ENCODE measurements around the gene CD109.
A peak's percentile ranks its signal among the peaks of the same experiment; 100 is the strongest.
"Not testable (repeated sequence)": the region's sequence is repeated elsewhere in the genome, so short reads cannot be mapped to it uniquely, and the experiment has no call there.

CD109 gene

GRCh38 chr6:73796881-73797280 is 100.9 kb downstream of the CD109 start:
- no peak for DNase-seq

GRCh38 chr6:73797861-73798260 is 101.9 kb downstream of the CD109 start:
- no peak for DNase-seq

- no peak for DNase-seq
Measured at GRCh38 chr6:73798592-73798991, 102.6 kb downstream of the CD109 start.

- DNase-seq, result no peak
Measured at GRCh38 chr6:73800997-73801396, 105.0 kb downstream of the CD109 start.

- no peak for DNase-seq
Measured at GRCh38 chr6:73801652-73802268, 105.8 kb downstream of the CD109 start.

- DNase-seq, result no peak
Measured at GRCh38 chr6:73802366-73802765, 106.4 kb downstream of the CD109 start.

- DNase-seq, result no peak
Measured at GRCh38 chr6:73803562-73804241, 107.7 kb downstream of the CD109 start.

- not testable (repeated sequence) for DNase-seq
Measured at GRCh38 chr6:73805221-73805620, 109.2 kb downstream of the CD109 start.

- not testable (repeated sequence) for DNase-seq
Measured at GRCh38 chr6:73805982-73806381, 110.0 kb downstream of the CD109 start.

GRCh38 chr6:73811706-73812105 is 115.7 kb downstream of the CD109 start:
- no peak for DNase-seq

- no peak for DNase-seq
Measured at GRCh38 chr6:73817253-73817652, 121.2 kb downstream of the CD109 start.

GRCh38 chr6:73823046-73823735 is 127.2 kb downstream of the CD109 start:
- DNase-seq, result no peak

GRCh38 chr6:73823832-73824231 is 127.8 kb downstream of the CD109 start:
- no peak for DNase-seq

GRCh38 chr6:73826571-73826970 is 130.6 kb downstream of the CD109 start:
- no peak for DNase-seq

- no peak for DNase-seq
Measured at GRCh38 chr6:73830119-73830518, 134.1 kb downstream of the CD109 start.

GRCh38 chr6:73832313-73832712 is 136.3 kb downstream of the CD109 start:
- no peak for DNase-seq

- not testable (repeated sequence) for DNase-seq
Measured at GRCh38 chr6:73844696-73845095, 148.7 kb downstream of the CD109 start.

GRCh38 chr6:73851048-73851447 is 155.0 kb downstream of the CD109 start:
- not testable (repeated sequence) for DNase-seq

- DNase-seq, result peak; percentile 70
Measured at GRCh38 chr6:73854998-73855718, 159.2 kb downstream of the CD109 start.

- no peak for DNase-seq
Measured at GRCh38 chr6:73857341-73857890, 161.4 kb downstream of the CD109 start.

GRCh38 chr6:73858376-73858775 is 162.4 kb downstream of the CD109 start:
- no peak for DNase-seq

- DNase-seq, result no peak
Measured at GRCh38 chr6:73860303-73860702, 164.3 kb downstream of the CD109 start.

GRCh38 chr6:73866305-73866704 is 170.3 kb downstream of the CD109 start:
- no peak for DNase-seq

Data from CD4-positive, alpha-beta T cell treated with Interleukin-4 for 4 hours (primary cell).